Measurements from ENCODE around the gene NFE2L3. TPM values are rescaled to one million over a fixed set of nuclear protein-coding genes. Genes with fewer than 3 reads are reported as not detected.

Gene NFE2L3
- total and polyA plus RNA-seq, 4 donors, result 0.32 to 1.9 (median 1.3) TPM

GRCh38 chr7:26117970-26118369 lies 34.0 kb upstream of the NFE2L3 start:
- no peak overlapping the region for H3K4me3 ChIP-seq (ENCODE audit: low read depth in 1 of 3, low read length in 3 of 3)
- TF ChIP-seq GABPA (IDR thresholded peaks at IDR 0.05 in 1 of 2, conservative IDR thresholded peaks at IDR 0.05 in 1 of 2) (no peak), ATF3 (IDR thresholded peaks at IDR 0.05) (no peak), EGR1 (IDR thresholded peaks at IDR 0.05; ENCODE audit: low read depth in 2 of 2) (no peak), SP1 (IDR thresholded peaks at IDR 0.05) (no peak), RXRA (IDR thresholded peaks at IDR 0.05) (no peak), CTCF (IDR thresholded peaks at IDR 0.05; ENCODE audit: low read depth, low read length, missing input control) (no peak), NR2F2 (IDR thresholded peaks at IDR 0.05) (no peak), REST (IDR thresholded peaks at IDR 0.05) (no peak), HNF4G (IDR thresholded peaks at IDR 0.05) (no peak), YY1 (IDR thresholded peaks at IDR 0.05) (no peak), TAF1 (conservative IDR thresholded peaks at IDR 0.05) (no peak), RAD21 (IDR thresholded peaks at IDR 0.05) (no peak), FOXA2 (IDR thresholded peaks at IDR 0.05) (no peak), JUND (IDR thresholded peaks at IDR 0.05) (no peak), ZBTB33 (IDR thresholded peaks at IDR 0.05) (no peak), HNF4A (conservative IDR thresholded peaks at IDR 0.05) (no peak), MAX (IDR thresholded peaks at IDR 0.05) (no peak), FOXA1 (IDR thresholded peaks at IDR 0.05) (no peak)
- H3K27me3 ChIP-seq (ENCODE audit: control insufficient read depth in 4 of 4, insufficient read depth in 4 of 4, low read length in 3 of 4), result no peaks in the 10 kb centered on the region
- no peak for DNase-seq (ENCODE audit: low spot score)
- no peak overlapping the region for H3K27ac ChIP-seq (ENCODE audit: low read depth in 1 of 2, low read length in 2 of 2)
- no peaks in the 10 kb centered on the region for H3K4me1 ChIP-seq (ENCODE audit: control insufficient read depth in 4 of 4, insufficient read depth in 4 of 4, low read length in 3 of 4)
- 88% methylated on average over 6 of the region's 6 CpGs for WGBS
- no peaks in the 10 kb centered on the region for H3K36me3 ChIP-seq (ENCODE audit: control insufficient read depth in 4 of 4, insufficient read depth in 3 of 4, low read depth in 1 of 4, low read length in 3 of 4)
- H3K9ac ChIP-seq (ENCODE audit: low read depth in 1 of 2, low read length in 2 of 2), result no peak overlapping the region
- no peaks in the 10 kb centered on the region for H3K9me3 ChIP-seq (ENCODE audit: control insufficient read depth in 4 of 4, low read length in 3 of 4)
